HEK293 (cell line): ENCODE measurements around the gene PCDHA12.

Source experiments
- ZNF19 ChIP-seq: fragments of 450-650 bp; formaldehyde crosslinking; IDR thresholded peaks from 2 replicates; pipeline ENCODE4; 2016; ENCODE audit warnings: missing biosample characterization, missing genetic modification characterization, low read depth
- ZNF514 ChIP-seq: fragments of 450-650 bp; formaldehyde crosslinking; IDR thresholded peaks from 2 replicates; pipeline ENCODE4 v1.5.1; 2016; ENCODE audit warnings: missing biosample characterization, missing genetic modification characterization
- ZNF654 ChIP-seq: fragments of 450-650 bp; formaldehyde crosslinking; IDR thresholded peaks from 2 replicates; pipeline ENCODE4 v1.5.1; 2016; ENCODE audit warnings: low read depth, missing biosample characterization, missing genetic modification characterization

DNA sequence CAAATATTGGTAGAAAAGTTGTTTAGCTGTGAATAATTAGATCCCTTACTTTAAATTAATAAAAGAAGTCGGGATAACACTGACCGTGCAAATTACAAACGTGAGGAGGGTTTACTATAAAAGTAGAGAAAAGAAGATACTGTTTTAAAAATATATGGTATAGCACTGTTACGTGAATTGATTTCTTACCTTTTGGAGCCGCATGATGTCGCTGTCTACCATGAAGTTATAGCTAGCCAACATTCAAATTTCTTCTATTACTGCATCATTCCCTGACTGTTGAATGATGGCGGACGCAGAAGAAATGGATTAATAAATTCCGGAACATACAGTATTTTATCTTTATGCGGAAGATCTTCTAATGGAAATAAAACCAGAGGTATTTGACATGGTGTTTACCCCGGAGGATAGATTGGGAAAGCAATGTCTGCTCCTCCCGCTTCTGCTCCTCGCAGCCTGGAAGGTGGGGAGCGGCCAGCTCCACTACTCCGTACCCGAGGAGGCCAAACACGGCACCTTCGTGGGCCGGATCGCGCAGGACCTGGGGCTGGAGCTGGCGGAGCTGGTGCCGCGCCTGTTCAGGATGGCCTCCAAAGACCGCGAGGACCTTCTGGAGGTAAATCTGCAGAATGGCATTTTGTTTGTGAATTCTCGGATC lies 47.3 kb upstream of the PCDHA12 start, which contains the start of gene PCDHA6:
- TF ChIP-seq ZNF654 (tag by site-specific recombination) (no peak), ZNF19 (no peak), ZNF514 (tag by site-specific recombination) (no peak)
